Activated CD8-positive, alpha-beta memory T cell treated with anti-CD3 and anti-CD28 coated beads for 1 hour (primary cell): ENCODE data around the gene TCFL5.
"Not testable (repeated sequence)": the region's sequence is repeated elsewhere in the genome, so short reads cannot be mapped to it uniquely, and the experiment has no call there.

Source experiments
- DNase-seq, 2 donors: peaks; one replicate each; pipeline ENCODE4 v3.0.0-alpha.2; 2020; ENCODE audit warnings: low read depth in 1 of 2; ENCODE audit errors: extremely low read depth in 1 of 2

Gene TCFL5

GRCh38 chr20:62858058-62858830, 3.4 kb downstream of the TCFL5 start:
- DNase-seq, result no peak

GRCh38 chr20:62856931-62857619, 4.5 kb downstream of the TCFL5 start:
- DNase-seq, result no peak

GRCh38 chr20:62855120-62855519, 6.5 kb downstream of the TCFL5 start:
- DNase-seq, result no peak

GRCh38 chr20:62854121-62854520, 7.5 kb downstream of the TCFL5 start:
- DNase-seq, result no peak

DNA sequence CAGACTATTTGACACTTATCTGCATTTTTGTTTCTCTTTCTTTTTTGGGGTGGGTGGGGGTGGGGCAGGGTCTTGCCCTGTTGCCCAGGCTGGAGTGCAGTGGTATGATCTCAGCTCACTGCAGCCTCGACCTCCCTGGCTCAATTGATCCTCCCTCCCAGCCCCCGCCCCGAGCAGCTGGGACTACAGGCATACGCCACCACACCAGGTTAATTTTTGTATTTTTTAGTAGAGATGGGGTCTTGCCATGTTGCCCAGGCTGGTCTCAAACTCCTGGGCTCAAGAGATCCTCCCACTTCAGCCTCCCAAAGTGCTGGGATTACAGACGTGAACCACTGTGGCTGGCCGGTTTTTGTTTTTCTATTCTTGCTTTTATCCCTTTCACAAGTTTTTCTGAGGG, 8.3 kb downstream of the TCFL5 start:
- DNase-seq, result not testable (repeated sequence)

DNA sequence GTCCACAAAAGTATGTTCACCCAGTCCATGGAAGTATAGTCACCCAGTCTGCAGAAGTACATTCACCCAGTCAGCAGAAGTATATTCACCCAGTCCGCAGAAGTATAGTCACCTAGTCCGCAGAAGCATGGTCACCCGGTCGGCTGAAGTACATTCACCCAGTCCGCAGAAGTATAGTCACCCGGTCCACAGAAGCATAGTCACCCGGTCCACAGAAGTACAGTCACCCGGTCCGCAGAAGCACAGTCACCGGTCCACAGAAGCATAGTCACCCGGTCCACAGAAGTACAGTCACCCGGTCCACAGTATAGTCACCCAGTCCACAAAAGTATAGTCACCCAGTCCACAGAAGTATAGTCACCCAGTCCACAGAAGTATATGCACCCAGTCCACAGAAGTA, 8.8 kb downstream of the TCFL5 start:
- DNase-seq, result no peak

- no peak for DNase-seq
Measured at GRCh38 chr20:62852196-62852595, 9.4 kb downstream of the TCFL5 start.

DNA sequence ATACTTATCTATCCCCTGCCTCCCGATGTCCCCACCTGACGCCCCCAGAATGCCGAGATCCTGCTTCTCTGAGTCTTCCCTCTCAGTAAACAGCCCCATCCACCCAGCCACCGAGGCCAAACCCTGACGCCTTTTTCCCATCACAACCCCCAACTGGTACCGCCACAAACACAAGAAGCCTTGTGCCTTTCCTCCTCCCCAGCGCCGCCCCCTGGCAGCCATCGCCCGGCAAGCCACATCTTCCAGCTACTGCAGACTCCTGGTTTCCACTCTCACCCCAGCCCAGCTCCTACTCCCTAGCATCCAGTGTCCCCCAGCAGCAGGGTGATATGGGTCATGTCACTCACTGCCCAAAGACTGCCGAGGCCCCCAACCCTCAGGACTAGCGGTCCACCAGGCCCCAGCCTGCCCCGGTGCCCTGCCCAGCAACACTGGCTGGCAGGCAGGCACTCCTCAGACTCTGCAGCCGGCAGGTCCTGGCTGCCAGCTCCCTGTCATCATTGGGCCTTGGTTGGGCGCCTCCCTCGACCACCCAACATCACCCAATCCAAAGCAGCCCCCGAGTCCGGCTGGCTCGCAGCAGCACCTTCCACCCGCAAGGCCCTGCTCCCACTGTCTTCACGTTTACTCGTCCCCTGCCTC, 11.2 kb downstream of the TCFL5 start:
- DNase-seq, result no peak

DNA sequence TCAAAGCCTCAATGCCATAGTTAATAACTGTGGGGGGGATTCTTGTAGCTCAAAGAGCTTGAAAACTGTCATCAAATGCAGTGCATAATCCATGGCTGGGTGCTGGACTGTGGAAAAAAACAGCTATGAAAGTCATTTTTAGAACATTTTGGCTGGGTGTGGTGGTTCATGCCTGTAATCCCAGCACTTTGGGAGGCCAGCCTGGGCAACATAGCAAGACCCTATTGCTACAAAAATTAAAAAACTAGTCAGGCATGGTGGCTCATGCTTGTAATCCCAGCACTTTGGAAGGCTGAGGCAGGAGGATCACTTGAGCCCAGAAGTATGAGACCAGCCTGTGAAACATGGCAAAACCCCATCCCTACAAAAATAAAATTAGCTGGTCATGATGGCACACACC, 12.2 kb downstream of the TCFL5 start:
- no peak for DNase-seq

DNA sequence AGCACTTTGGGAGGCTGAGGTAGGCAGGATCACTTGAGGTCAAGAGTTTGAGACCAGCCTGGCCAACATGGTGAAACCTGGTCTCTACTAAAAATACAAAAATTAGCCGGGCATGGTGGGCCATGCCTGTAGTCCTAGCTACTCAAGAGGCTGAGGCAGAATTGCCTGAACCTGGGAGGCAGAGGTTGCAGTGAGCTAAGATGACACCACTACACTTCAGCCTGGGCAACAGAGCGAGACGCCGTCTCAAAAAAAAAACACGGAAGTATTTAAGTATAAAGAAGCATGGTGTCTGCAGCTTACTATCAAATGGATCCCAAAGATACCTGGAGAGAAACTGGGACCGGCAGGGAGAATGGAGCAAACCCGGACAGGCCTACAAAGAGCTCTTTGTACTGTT, 12.7 kb downstream of the TCFL5 start:
- DNase-seq, result not testable (repeated sequence)

- no peak for DNase-seq
Measured at GRCh38 chr20:62846166-62846890, 15.3 kb downstream of the TCFL5 start.

GRCh38 chr20:62845416-62846160, 16.0 kb downstream of the TCFL5 start:
- no peak for DNase-seq

- DNase-seq, result no peak
Measured at GRCh38 chr20:62844182-62844581, 17.4 kb downstream of the TCFL5 start.

GRCh38 chr20:62843656-62844055, 18.0 kb downstream of the TCFL5 start:
- no peak for DNase-seq

- DNase-seq, result no peak
Measured at GRCh38 chr20:62841705-62842212, 19.9 kb downstream of the TCFL5 start.

GRCh38 chr20:62840244-62841197, 21.1 kb downstream of the TCFL5 start:
- no peak for DNase-seq

GRCh38 chr20:62839816-62840215, 21.8 kb downstream of the TCFL5 start:
- DNase-seq, result no peak

DNA sequence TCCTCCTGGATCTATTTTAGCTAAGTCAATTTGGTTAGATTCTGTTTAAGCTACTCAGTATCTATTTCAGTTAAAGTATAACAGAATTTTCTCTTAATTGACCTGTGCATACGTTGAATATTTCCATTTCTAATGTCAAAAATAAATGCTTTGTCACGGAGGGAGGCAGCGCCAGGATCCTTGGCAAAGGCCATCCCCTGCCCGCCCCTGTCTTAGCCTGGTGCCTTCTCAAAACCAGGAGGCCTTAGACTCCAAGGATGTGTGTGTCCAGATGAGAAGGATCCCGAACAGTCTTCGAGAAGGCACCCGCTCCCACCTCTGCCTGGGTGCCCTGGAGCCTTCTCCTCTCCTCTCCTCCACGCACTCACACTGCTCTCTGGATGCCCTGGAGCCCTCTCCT, 22.4 kb downstream of the TCFL5 start:
- no peak for DNase-seq
